CD8-positive, alpha-beta memory T cell (primary cell): ENCODE measurements around the gene TRRAP. TPM values are rescaled to one million over a fixed set of nuclear protein-coding genes. Genes with fewer than 3 reads are reported as not detected.

Experiments
- CTCF ChIA-PET: fragments of 350-600 bp; sonication (Branson Sonifier 250); formaldehyde crosslinking; loops from one replicate; lab custom pipeline; 2021; ENCODE audit warnings: antibody characterized with exemption; lab: Charles Lee
- POLR2A ChIA-PET: fragments of 350-600 bp; sonication (Branson Sonifier 250); formaldehyde crosslinking; loops from one replicate; lab custom pipeline; 2021; ENCODE audit warnings: antibody characterized with exemption; lab: Charles Lee
- DNase-seq, 5 donors: peaks; one replicate each; pipeline versions ENCODE4 v3.0.0 to v3.0.0-alpha.2; 2020 to 2022; ENCODE audit warnings: mixed read lengths in 1 of 5
- H3K27ac ChIP-seq: one replicate; pipeline ENCODE4 v1.7.0; 2013; ENCODE audit warnings: low read depth, mild to moderate bottlenecking, low read length, moderate library complexity
- H3K27me3 ChIP-seq: 2 replicates; pipeline ENCODE4 v1.7.0; 2013; ENCODE audit warnings: low read length, mild to moderate bottlenecking; ENCODE audit not compliant: insufficient read depth, poor library complexity, severe bottlenecking
- H3K36me3 ChIP-seq: 2 replicates; pipeline ENCODE4 v1.7.0; 2013; ENCODE audit warnings: mild to moderate bottlenecking, low read length, moderate library complexity; ENCODE audit not compliant: insufficient read depth
- H3K4me1 ChIP-seq: 2 replicates; pipeline ENCODE4 v1.7.0; 2013; ENCODE audit warnings: mild to moderate bottlenecking, low read length, moderate library complexity; ENCODE audit not compliant: insufficient read depth
- H3K4me3 ChIP-seq: 2 replicates; pipeline ENCODE4 v1.7.0; 2013; ENCODE audit warnings: mild to moderate bottlenecking, low read length
- H3K9me3 ChIP-seq: 2 replicates; pipeline ENCODE4 v1.7.0; 2013; ENCODE audit warnings: mild to moderate bottlenecking, low read length
- H3K27ac Mint-ChIP-seq, 8 donors: one replicate each; pipeline ENCODE4 v1.8.0; 2020 to 2021; ENCODE audit warnings: mixed read lengths in 8 of 8, mild to moderate bottlenecking in 6 of 8, inconsistent platforms in 3 of 8, moderate library complexity in 3 of 8
- H3K27me3 Mint-ChIP-seq, 2 donors: one replicate each; pipeline ENCODE4 v1.8.0; 2020 to 2021; ENCODE audit warnings: mixed read lengths in 2 of 2, mild to moderate bottlenecking in 1 of 2, moderate library complexity in 1 of 2
- H3K36me3 Mint-ChIP-seq, 3 donors: one replicate each; pipeline ENCODE4 v1.8.0; 2020 to 2021; ENCODE audit warnings: mixed read lengths in 3 of 3, inconsistent platforms in 1 of 3, mild to moderate bottlenecking in 1 of 3
- H3K4me1 Mint-ChIP-seq, 3 donors: one replicate each; pipeline ENCODE4 v1.8.0; 2020 to 2021; ENCODE audit warnings: mixed read lengths in 3 of 3, inconsistent platforms in 1 of 3, mild to moderate bottlenecking in 1 of 3
- H3K4me3 Mint-ChIP-seq, 7 donors: one replicate each; pipeline ENCODE4 v1.8.0; 2020 to 2021; ENCODE audit warnings: mixed read lengths in 7 of 7, mild to moderate bottlenecking in 6 of 7, moderate library complexity in 4 of 7, inconsistent platforms in 2 of 7
- H3K9me3 Mint-ChIP-seq, 5 donors: one replicate each; pipeline ENCODE4 v1.8.0; 2020 to 2022; ENCODE audit warnings: mixed read lengths in 5 of 5, mild to moderate bottlenecking in 3 of 5, moderate library complexity in 2 of 5, inconsistent platforms in 1 of 5
- polyA plus RNA-seq: library from polyadenylated mRNA; unstranded; fragments of 300-500 nt; fragmentation: Illumina TruSeq; gene quantifications from one replicate; pipeline ENCODE4 v1.2.3, GENCODE V29; 2021
- total RNA-seq, 2 experiments: library from RNA; stranded (reverse); gene quantifications; one replicate each; pipeline ENCODE4 v1.2.3, GENCODE V29; 2021

Gene TRRAP
- total and polyA plus RNA-seq, 3 experiments from 2014 or later = 4.6 to 51.4 (median 49.6) TPM

GRCh38 chr7:98934267-98934666 is 55.9 kb downstream of the TRRAP start:
- H3K27me3 Mint-ChIP-seq = no peaks in the 10 kb centered on the region
- no peak overlapping the region for H3K4me3 Mint-ChIP-seq
- H3K9me3 Mint-ChIP-seq = no peaks in the 10 kb centered on the region
- Histone ChIP-seq H3K27ac (no peak overlapping the region), H3K4me3 (no peak overlapping the region), H3K4me1 (peaks cover 12% of the 10 kb centered on the region), H3K9me3 (no peaks in the 10 kb centered on the region), H3K36me3 (peaks cover 47% of the 10 kb centered on the region), H3K27me3 (no peaks in the 10 kb centered on the region)
- peaks cover 5 to 86% (median 35%) of the 10 kb centered on the region in 3 donors for H3K36me3 Mint-ChIP-seq
- H3K27ac Mint-ChIP-seq = peak overlapping the region in 3 of 8 donors; percentile 20 to 74 (median 70)
- ChIA-PET POLR2A (no interaction called here), CTCF (no interaction called here)
- no peak for DNase-seq
- H3K4me1 Mint-ChIP-seq = peaks cover 20 to 51% (median 42%) of the 10 kb centered on the region in 3 donors

- no peak overlapping the region for H3K27ac ChIP-seq
- H3K4me1 ChIP-seq = peaks cover under 1% of the 10 kb centered on the region
- Mint-ChIP-seq H3K9me3 (no peaks in the 10 kb centered on the region), H3K27me3 (no peaks in the 10 kb centered on the region), H3K27ac (peak overlapping the region in 5 of 8 donors; percentile 20 to 54 (median 26)), H3K36me3 (peaks cover 5 to 87% (median 32%) of the 10 kb centered on the region in 3 donors), H3K4me3 (no peak overlapping the region), H3K4me1 (peaks cover 12 to 39% (median 30%) of the 10 kb centered on the region in 3 donors)
- POLR2A ChIA-PET = no interaction called here
- DNase-seq = no peak
- no peaks in the 10 kb centered on the region for H3K9me3 ChIP-seq
- peaks cover 53% of the 10 kb centered on the region for H3K36me3 ChIP-seq
- CTCF ChIA-PET = no interaction called here
- H3K4me3 ChIP-seq = no peak overlapping the region
- H3K27me3 ChIP-seq = no peaks in the 10 kb centered on the region
These were observed 57.5 kb downstream of the TRRAP start for GRCh38 chr7:98935811-98936210.

GRCh38 chr7:98943336-98943735 is 65.0 kb downstream of the TRRAP start:
- Mint-ChIP-seq H3K9me3 (no peaks in the 10 kb centered on the region), H3K27me3 (no peaks in the 10 kb centered on the region), H3K4me1 (peaks cover 0 to 6% (median 3%) of the 10 kb centered on the region in 3 donors), H3K36me3 (peaks cover 4 to 92% (median 38%) of the 10 kb centered on the region in 3 donors), H3K27ac (peak overlapping the region in 2 of 8 donors; percentile 59 to 65), H3K4me3 (no peak overlapping the region)
- H3K4me3 ChIP-seq = no peak overlapping the region
- DNase-seq = no peak
- ChIA-PET POLR2A (no interaction called here), CTCF (no interaction called here)
- H3K9me3 ChIP-seq = no peaks in the 10 kb centered on the region
- peaks cover 57% of the 10 kb centered on the region for H3K36me3 ChIP-seq
- no peak overlapping the region for H3K27ac ChIP-seq
- H3K27me3 ChIP-seq = no peaks in the 10 kb centered on the region
- H3K4me1 ChIP-seq = no peaks in the 10 kb centered on the region

GRCh38 chr7:98944386-98944785 is 66.1 kb downstream of the TRRAP start:
- no peak overlapping the region for H3K27ac ChIP-seq
- CTCF ChIA-PET = interaction anchor here (1.2 kb wide), 1 partner anchor 18 kb away, joined by 3 read pairs; no protein-coding TSS in a partner anchor
- H3K27me3 Mint-ChIP-seq = no peaks in the 10 kb centered on the region
- no peaks in the 10 kb centered on the region for H3K4me1 ChIP-seq
- peak overlapping the region in 3 of 8 donors; percentile 12 to 71 (median 63) for H3K27ac Mint-ChIP-seq
- no peak for DNase-seq
- no peaks in the 10 kb centered on the region for H3K27me3 ChIP-seq
- H3K9me3 ChIP-seq = no peaks in the 10 kb centered on the region
- peaks cover 8 to 91% (median 37%) of the 10 kb centered on the region in 3 donors for H3K36me3 Mint-ChIP-seq
- H3K4me3 ChIP-seq = no peak overlapping the region
- H3K4me3 Mint-ChIP-seq = no peak overlapping the region
- H3K36me3 ChIP-seq = peaks cover 56% of the 10 kb centered on the region
- no peaks in the 10 kb centered on the region for H3K9me3 Mint-ChIP-seq
- H3K4me1 Mint-ChIP-seq = peaks cover 0 to 6% (median 3%) of the 10 kb centered on the region in 3 donors
- POLR2A ChIA-PET = no interaction called here

- Mint-ChIP-seq H3K36me3 (peaks cover 8 to 92% (median 41%) of the 10 kb centered on the region in 3 donors), H3K9me3 (no peaks in the 10 kb centered on the region), H3K27me3 (no peaks in the 10 kb centered on the region), H3K4me1 (peaks cover 0 to 6% (median 3%) of the 10 kb centered on the region in 3 donors), H3K27ac (peak overlapping the region in 2 of 8 donors; percentile 37 to 51), H3K4me3 (no peak overlapping the region)
- H3K9me3 ChIP-seq = no peaks in the 10 kb centered on the region
- H3K27ac ChIP-seq = no peak overlapping the region
- H3K4me1 ChIP-seq = no peaks in the 10 kb centered on the region
- no peak for DNase-seq
- H3K4me3 ChIP-seq = no peak overlapping the region
- no peaks in the 10 kb centered on the region for H3K27me3 ChIP-seq
- ChIA-PET CTCF (no interaction called here), POLR2A (no interaction called here)
- H3K36me3 ChIP-seq = peaks cover 62% of the 10 kb centered on the region
These were observed 67.5 kb downstream of the TRRAP start for GRCh38 chr7:98945852-98946251.

- H3K4me3 ChIP-seq = no peak overlapping the region
- H3K27ac Mint-ChIP-seq = peak overlapping the region in 3 of 8 donors; percentile 31 to 73 (median 39)
- H3K9me3 ChIP-seq = no peaks in the 10 kb centered on the region
- H3K9me3 Mint-ChIP-seq = no peaks in the 10 kb centered on the region
- POLR2A ChIA-PET = no interaction called here
- H3K4me3 Mint-ChIP-seq = no peak overlapping the region
- H3K36me3 ChIP-seq = peaks cover 62% of the 10 kb centered on the region
- no peaks in the 10 kb centered on the region for H3K27me3 Mint-ChIP-seq
- no peaks in the 10 kb centered on the region for H3K27me3 ChIP-seq
- no peaks in the 10 kb centered on the region for H3K4me1 ChIP-seq
- DNase-seq = no peak
- peaks cover 8 to 92% (median 45%) of the 10 kb centered on the region in 3 donors for H3K36me3 Mint-ChIP-seq
- CTCF ChIA-PET = no interaction called here
- H3K4me1 Mint-ChIP-seq = peaks cover 0 to 6% (median 3%) of the 10 kb centered on the region in 3 donors
- H3K27ac ChIP-seq = no peak overlapping the region
These were observed 68.1 kb downstream of the TRRAP start for GRCh38 chr7:98946389-98946788.

- no peak for DNase-seq
- H3K9me3 ChIP-seq = no peaks in the 10 kb centered on the region
- Mint-ChIP-seq H3K4me3 (no peak overlapping the region), H3K27me3 (no peaks in the 10 kb centered on the region), H3K27ac (no peak overlapping the region), H3K36me3 (peaks cover 8 to 97% (median 48%) of the 10 kb centered on the region in 3 donors), H3K4me1 (peaks cover 0 to 6% (median 3%) of the 10 kb centered on the region in 3 donors), H3K9me3 (no peaks in the 10 kb centered on the region)
- CTCF ChIA-PET = interaction anchor here (1.2 kb wide), 1 partner anchor 12 kb away, joined by 3 read pairs; no protein-coding TSS in a partner anchor
- H3K36me3 ChIP-seq = peaks cover 70% of the 10 kb centered on the region
- H3K4me1 ChIP-seq = no peaks in the 10 kb centered on the region
- H3K27me3 ChIP-seq = no peaks in the 10 kb centered on the region
- no peak overlapping the region for H3K27ac ChIP-seq
- H3K4me3 ChIP-seq = no peak overlapping the region
- POLR2A ChIA-PET = no interaction called here
These were observed 71.2 kb downstream of the TRRAP start for GRCh38 chr7:98949336-98950044.

GRCh38 chr7:98955992-98956391 is 77.7 kb downstream of the TRRAP start:
- Histone ChIP-seq H3K4me3 (no peak overlapping the region), H3K9me3 (no peaks in the 10 kb centered on the region), H3K27me3 (no peaks in the 10 kb centered on the region), H3K36me3 (peaks cover 69% of the 10 kb centered on the region), H3K27ac (no peak overlapping the region), H3K4me1 (no peaks in the 10 kb centered on the region)
- Mint-ChIP-seq H3K4me1 (no peaks in the 10 kb centered on the region), H3K36me3 (peaks cover 0 to 98% (median 35%) of the 10 kb centered on the region in 3 donors), H3K4me3 (no peak overlapping the region), H3K9me3 (no peaks in the 10 kb centered on the region), H3K27me3 (no peaks in the 10 kb centered on the region), H3K27ac (peak overlapping the region in 2 of 8 donors; percentile 5 to 14)
- ChIA-PET CTCF (no interaction called here), POLR2A (no interaction called here)
- DNase-seq = no peak
